Keratinocyte (primary cell): Measurements from ENCODE around the gene OLFML1. TPM values are rescaled to one million over a fixed set of nuclear protein-coding genes. Genes with fewer than 3 reads are reported as not detected.

Experiments
- DNase-seq: peaks from one replicate; pipeline ENCODE4 v3.0.0-alpha.2; 2011; ENCODE audit warnings: low read depth, missing footprints, low spot score
- FAIRE-seq: peaks from 2 replicates; lab custom pipeline; 2011; peaks lifted over from hg19 to GRCh38; lab: Jason Lieb, UNC
- H2AFZ ChIP-seq: 2 replicates; pipeline ENCODE4 v1.6.0; 2012; ENCODE audit warnings: low read length, control low read depth, inconsistent platforms; ENCODE audit not compliant: control insufficient read depth
- H3K27ac ChIP-seq: 2 replicates; pipeline ENCODE4 v1.5.1; 2011; ENCODE audit warnings: low read length; ENCODE audit not compliant: control insufficient read depth, insufficient read depth
- H3K27me3 ChIP-seq: 3 replicates; pipeline ENCODE4 v1.6.0; 2011; ENCODE audit warnings: low read length; ENCODE audit not compliant: control insufficient read depth, insufficient read depth; ENCODE audit errors: extremely low read depth
- H3K36me3 ChIP-seq, 2 experiments: 2 replicates in 1 of 2; 3 replicates in 1 of 2; pipeline ENCODE4 v1.5.1; 2011; ENCODE audit warnings: low read length in 2 of 2, mild to moderate bottlenecking in 1 of 2; ENCODE audit not compliant: control insufficient read depth in 2 of 2, insufficient read depth in 2 of 2; ENCODE audit errors: extremely low read depth in 1 of 2
- H3K4me1 ChIP-seq: 3 replicates; pipeline ENCODE4 v1.5.1; 2011; ENCODE audit warnings: low read length; ENCODE audit not compliant: control insufficient read depth, insufficient read depth; ENCODE audit errors: extremely low read depth
- H3K4me2 ChIP-seq: 3 replicates; pipeline ENCODE4 v1.6.0; 2011; ENCODE audit warnings: low read depth, low read length; ENCODE audit not compliant: control insufficient read depth, insufficient read depth; ENCODE audit errors: extremely low read depth
- H3K4me3 ChIP-seq, 3 experiments: fragments of 200-600 bp in 1 of 3; sonication (generic) in 1 of 3; 2 replicates in 2 of 3; 3 replicates in 1 of 3; pipeline ENCODE4 v1.5.1; 2011 to 2016; ENCODE audit warnings: low read length in 3 of 3, mild to moderate bottlenecking in 3 of 3, control low read depth in 2 of 3, inconsistent platforms in 1 of 3, low read depth in 1 of 3, mixed read lengths in 1 of 3, mixed run types in 1 of 3, moderate library complexity in 1 of 3; ENCODE audit not compliant: control insufficient read depth in 2 of 3, insufficient read depth in 2 of 3; ENCODE audit errors: extremely low read depth in 1 of 3
- H3K79me2 ChIP-seq: 2 replicates; pipeline ENCODE4 v1.6.0; 2012; ENCODE audit warnings: low read length; ENCODE audit not compliant: control insufficient read depth, insufficient read depth
- H3K9ac ChIP-seq: 3 replicates; pipeline ENCODE4 v1.6.0; 2011; ENCODE audit warnings: low read length; ENCODE audit not compliant: control insufficient read depth, insufficient read depth; ENCODE audit errors: extremely low read depth
- H3K9me1 ChIP-seq: 3 replicates; pipeline ENCODE4 v1.6.0; 2011; ENCODE audit warnings: low read length; ENCODE audit not compliant: control insufficient read depth, insufficient read depth; ENCODE audit errors: extremely low read depth
- H3K9me3 ChIP-seq: 2 replicates; pipeline ENCODE4 v1.5.1; 2012; ENCODE audit warnings: low read depth, low read length; ENCODE audit not compliant: control insufficient read depth
- H4K20me1 ChIP-seq: 3 replicates; pipeline ENCODE4 v1.6.0; 2011; ENCODE audit warnings: low read length; ENCODE audit not compliant: control insufficient read depth, insufficient read depth; ENCODE audit errors: extremely low read depth
- CTCF ChIP-seq, 3 experiments: IDR thresholded peaks in 1 of 3; conservative IDR thresholded peaks in 1 of 3; optimal IDR thresholded peaks in 1 of 3; 2 replicates in 2 of 3; 3 replicates in 1 of 3; pipeline versions ENCODE3 to v1.5.1; 2011; ENCODE audit warnings: low read length in 3 of 3, mild to moderate bottlenecking in 3 of 3, moderate library complexity in 2 of 3, control low read depth in 1 of 3, inconsistent platforms in 1 of 3; ENCODE audit not compliant: insufficient read depth in 2 of 3; ENCODE audit errors: extremely low read depth in 1 of 3
- EZH2 ChIP-seq: IDR thresholded peaks from one replicate; pipeline ENCODE4 v1.6.1; 2012; ENCODE audit warnings: inconsistent platforms, mild to moderate bottlenecking, low read length, moderate library complexity
- dilution Hi-C: fragments of 300-500 bp; cut with MboI; formaldehyde crosslinking; loops from one replicate; pipeline ENCODE4 v1.7.0; 2020; ENCODE audit warnings: low sequenced_read_pairs; ENCODE audit not compliant: extremely low pct_ligation_motif_present
- polyA plus RNA-seq, 5 experiments: library from polyadenylated mRNA; depleted of rRNA in 3 of 5; stranded (reverse) in 3 of 5; stranded (forward) in 1 of 5; unstranded in 1 of 5; fragments of >200 nt; gene quantifications; 1 replicate in 1 of 5; 2 replicates in 3 of 5; 3 replicates in 1 of 5; pipeline versions ENCODE4 v1.2.1 to v1.2.3, GENCODE V29; 2011 to 2012; ENCODE audit warnings: missing spikeins in 2 of 5, low read depth in 1 of 5, low replicate concordance in 1 of 5

The OLFML1 gene
- polyA plus RNA-seq, 1 donor (not counting 4 experiments of a cell fraction or from before 2014, with no cell fraction given), result not detected

GRCh38 chr11:7490535-7490934, 5.2 kb downstream of the OLFML1 start:
- H3K9me1 ChIP-seq, result no peaks in the 10 kb centered on the region
- H2AFZ ChIP-seq, result no peak overlapping the region
- H3K4me3 ChIP-seq, result no peak overlapping the region
- DNase-seq (no peak), FAIRE-seq (no peak)
- no peaks in the 10 kb centered on the region for H3K9me3 ChIP-seq
- no peaks in the 10 kb centered on the region for H3K36me3 ChIP-seq
- H3K4me1 ChIP-seq, result no peaks in the 10 kb centered on the region
- H3K79me2 ChIP-seq, result no peaks in the 10 kb centered on the region
- H4K20me1 ChIP-seq, result no peaks in the 10 kb centered on the region
- dilution Hi-C loops, result no loop called here
- TF ChIP-seq EZH2 (no peak), CTCF (optimal IDR thresholded peaks at IDR 0.05 in 1 of 3, IDR thresholded peaks at IDR 0.05 in 1 of 3, conservative IDR thresholded peaks at IDR 0.05 in 1 of 3; ENCODE audit: extremely low read depth in 1 of 3, insufficient read depth in 2 of 3, low read length in 3 of 3) (no peak)
- no peaks in the 10 kb centered on the region for H3K27me3 ChIP-seq
- H3K4me2 ChIP-seq, result no peak overlapping the region
- H3K27ac ChIP-seq, result no peak overlapping the region
- H3K9ac ChIP-seq, result no peak overlapping the region

- no peaks in the 10 kb centered on the region for H3K36me3 ChIP-seq
- H4K20me1 ChIP-seq, result no peaks in the 10 kb centered on the region
- no peak overlapping the region for H3K27ac ChIP-seq
- TF ChIP-seq CTCF (optimal IDR thresholded peaks at IDR 0.05 in 1 of 3, IDR thresholded peaks at IDR 0.05 in 1 of 3, conservative IDR thresholded peaks at IDR 0.05 in 1 of 3; ENCODE audit: extremely low read depth in 1 of 3, insufficient read depth in 2 of 3, low read length in 3 of 3) (no peak), EZH2 (no peak)
- no peak overlapping the region for H3K9ac ChIP-seq
- H2AFZ ChIP-seq, result no peak overlapping the region
- no peaks in the 10 kb centered on the region for H3K4me1 ChIP-seq
- DNase-seq (no peak), FAIRE-seq (no peak)
- dilution Hi-C loops, result no loop called here
- H3K9me1 ChIP-seq, result no peaks in the 10 kb centered on the region
- H3K9me3 ChIP-seq, result no peaks in the 10 kb centered on the region
- no peaks in the 10 kb centered on the region for H3K27me3 ChIP-seq
- no peak overlapping the region for H3K4me3 ChIP-seq
- no peaks in the 10 kb centered on the region for H3K79me2 ChIP-seq
- no peak overlapping the region for H3K4me2 ChIP-seq
Observed at GRCh38 chr11:7492253-7492652, 6.9 kb downstream of the OLFML1 start.
